Small intestine (tissue), 16 donors: ENCODE data around the gene FXYD7. TPM values are rescaled to one million over a fixed set of nuclear protein-coding genes. Genes with fewer than 3 reads are reported as not detected.

ENCODE experiments used
- DNase-seq, 2 donors: peaks; one replicate each; pipeline versions ENCODE4 v3.0.0 to v3.0.0-alpha.2; 2013
- FAIRE-seq: peaks from 2 replicates; lab custom pipeline; 2012; peaks lifted over from hg19 to GRCh38; lab: Jason Lieb, UNC
- H3K27ac ChIP-seq, 3 donors: one replicate each; pipeline ENCODE4 v1.5.1; 2013; ENCODE audit warnings: low read length in 2 of 3, mild to moderate bottlenecking in 2 of 3, control low read depth in 1 of 3, inconsistent platforms in 1 of 3, low read depth in 1 of 3, moderate library complexity in 1 of 3
- H3K27me3 ChIP-seq, 3 donors: one replicate each; pipeline ENCODE4 v1.6.1; 2013; ENCODE audit warnings: low read length in 3 of 3, inconsistent platforms in 1 of 3; ENCODE audit not compliant: control insufficient read depth in 3 of 3, insufficient read depth in 3 of 3
- H3K36me3 ChIP-seq, 3 donors: one replicate each; pipeline ENCODE4 v1.6.1; 2013; ENCODE audit warnings: low read length in 3 of 3, inconsistent platforms in 1 of 3, low read depth in 1 of 3, mild to moderate bottlenecking in 1 of 3, moderate library complexity in 1 of 3; ENCODE audit not compliant: control insufficient read depth in 3 of 3, insufficient read depth in 2 of 3
- H3K4me1 ChIP-seq, 3 donors: one replicate each; pipeline ENCODE4 v1.6.1; 2013; ENCODE audit warnings: low read length in 2 of 3, inconsistent platforms in 1 of 3, low read depth in 1 of 3, mild to moderate bottlenecking in 1 of 3, moderate library complexity in 1 of 3; ENCODE audit not compliant: control insufficient read depth in 3 of 3, insufficient read depth in 2 of 3
- H3K4me3 ChIP-seq, 3 donors: one replicate each; pipeline ENCODE4 v1.5.1; 2013; ENCODE audit warnings: low read length in 3 of 3, control low read depth in 1 of 3, inconsistent platforms in 1 of 3, low read depth in 1 of 3, mild to moderate bottlenecking in 1 of 3, moderate library complexity in 1 of 3
- H3K9me3 ChIP-seq, 2 donors: one replicate each; pipeline ENCODE4 v1.6.1; 2013; ENCODE audit warnings: low read depth in 1 of 2, low read length in 1 of 2; ENCODE audit not compliant: control insufficient read depth in 2 of 2, insufficient read depth in 1 of 2
- WGBS, 3 donors: extraction: QIAGEN DNeasy Blood & Tissue Kit; methylation state at CpG; one replicate each; pipeline ENCODE4 v1.1.7; 2013; 5-methylcytosine and 5-hydroxymethylcytosine counted together
- long read RNA-seq, 10 donors: transcript quantifications; one replicate each; lab custom pipeline, GENCODE V29; 2026
- polyA plus RNA-seq, 4 donors: library from polyadenylated mRNA; stranded (reverse) in 3 of 4; unstranded in 1 of 4; fragments of 200-250 nt in 3 of 4; fragments of 120-200 nt in 1 of 4; gene quantifications; one replicate each; pipeline versions ENCODE4 v1.2.1 to v1.2.3, GENCODE V29; 2013
- donor health status: healthy with polysubstance abuse.
- donor health status: control.
- donor health status: control.
- donor health status: Bipolar disorder and iron deficiency.
- donor health status: healthy.

Gene FXYD7
- under 1 TPM in 2 of 4 donors, not detected in 2; 0.24 to 0.38 TPM for polyA plus RNA-seq
- long read RNA-seq, donor 1, partial matches to known transcripts, result 0 of 3 reads
- long read RNA-seq, donor 1, other reads (novel, unspliced or antisense), result 0 of 3 reads
- long read RNA-seq, donor 2, partial matches to known transcripts, result 0 of 2 reads
- long read RNA-seq, donor 2, other reads (novel, unspliced or antisense), result 0 of 2 reads
- long read RNA-seq, donor 3, partial matches to known transcripts, result 0 of 3 reads
- long read RNA-seq, donor 3, other reads (novel, unspliced or antisense), result 0 of 3 reads
- long read RNA-seq, donor 4, result 0 reads
- long read RNA-seq, donor 5, result 0 reads
- long read RNA-seq, donor 6, partial matches to known transcripts, result 0 of 1 reads
- long read RNA-seq, donor 6, other reads (novel, unspliced or antisense), result 0 of 1 reads
- long read RNA-seq, donor 7, result 0 reads
- long read RNA-seq, donor 8, result 0 reads
- long read RNA-seq, donor 9, result 0 reads
- long read RNA-seq, donor 10, transcript FXYD7-201 (6 exons, 712 nt), result major isoform, 6 of 6 reads
- long read RNA-seq, donor 10, partial matches to known transcripts, result 0 of 6 reads
- long read RNA-seq, donor 10, other reads (novel, unspliced or antisense), result 0 of 6 reads

- Histone ChIP-seq H3K4me1 (peaks cover 0 to 43% (median 5%) of the 10 kb centered on the region in 3 donors), H3K4me3 (peak within 1 kb of the TSS in 1 of 3 donors; percentile 14), H3K27ac (no peak within 1 kb of the TSS), H3K9me3 (no peaks in the 10 kb centered on the region), H3K36me3 (no peaks in the 10 kb centered on the region), H3K27me3 (peaks cover 0 to 49% (median 0%) of the 10 kb centered on the region in 3 donors)
- 5 to 11% (median 11%) methylated on average over 19 to 31 of the region's 31 CpGs for WGBS, 3 donors
- FAIRE-seq, result no peak
- no peak for DNase-seq
Observed at GRCh38 chr19:35143231-35143715, at the start of gene FXYD7. Gene FXYD7, plus strand, starts transcription at chr19:35143255. Its CDS starts 79 bp downstream, at chr19:35143334.

- Histone ChIP-seq H3K27ac (no peak overlapping the region), H3K4me1 (peaks cover 0 to 21% (median 0%) of the 10 kb centered on the region in 3 donors), H3K27me3 (peaks cover 0 to 3% (median 0%) of the 10 kb centered on the region in 3 donors), H3K4me3 (no peak overlapping the region), H3K36me3 (no peaks in the 10 kb centered on the region), H3K9me3 (no peaks in the 10 kb centered on the region)
- WGBS, 3 donors, result 88 to 92% (median 90%) methylated on average over 5 of the region's 5 CpGs
- no peak for FAIRE-seq
- DNase-seq, result no peak
Observed at GRCh38 chr19:35093430-35093829, 49.6 kb upstream of the FXYD7 start.

GRCh38 chr19:35093941-35094647 lies 49.0 kb upstream of the FXYD7 start:
- DNase-seq (no peak), FAIRE-seq (no peak)
- Histone ChIP-seq H3K36me3 (no peaks in the 10 kb centered on the region), H3K27ac (no peak overlapping the region), H3K9me3 (no peaks in the 10 kb centered on the region), H3K4me3 (no peak overlapping the region), H3K4me1 (peaks cover 0 to 17% (median 0%) of the 10 kb centered on the region in 3 donors), H3K27me3 (peaks cover 0 to 3% (median 0%) of the 10 kb centered on the region in 3 donors)
- WGBS, 3 donors, result 82 to 86% (median 84%) methylated on average over 11 of the region's 11 CpGs

- peaks cover 0 to 17% (median 0%) of the 10 kb centered on the region in 3 donors for H3K4me1 ChIP-seq
- WGBS, 3 donors, result 75 to 81% (median 80%) methylated on average over 4 of the region's 4 CpGs
- H3K9me3 ChIP-seq, result no peaks in the 10 kb centered on the region
- FAIRE-seq (no peak), DNase-seq (peak in 1 of 2 donors; percentile 52)
- H3K27me3 ChIP-seq, result peaks cover 0 to 3% (median 0%) of the 10 kb centered on the region in 3 donors
- no peaks in the 10 kb centered on the region for H3K36me3 ChIP-seq
- no peak overlapping the region for H3K27ac ChIP-seq
- no peak overlapping the region for H3K4me3 ChIP-seq
Observed at GRCh38 chr19:35094656-35095055, 48.4 kb upstream of the FXYD7 start.

GRCh38 chr19:35095667-35096368 lies 47.2 kb upstream of the FXYD7 start:
- peak in 1 of 2 donors; percentile 37 for DNase-seq

GRCh38 chr19:35098413-35099049 lies 44.5 kb upstream of the FXYD7 start:
- FAIRE-seq, result no peak

More at GRCh38 chr19:35095667-35096368, 47.2 kb upstream of the FXYD7 start:
- H3K27me3 ChIP-seq, result no peaks in the 10 kb centered on the region
- H3K27ac ChIP-seq, result no peak overlapping the region
- WGBS, 3 donors, result 68 to 74% (median 69%) methylated on average over 8 of the region's 8 CpGs
- H3K4me1 ChIP-seq, result peaks cover 0 to 14% (median 0%) of the 10 kb centered on the region in 3 donors
- no peaks in the 10 kb centered on the region for H3K36me3 ChIP-seq
- no peak overlapping the region for H3K4me3 ChIP-seq
- no peaks in the 10 kb centered on the region for H3K9me3 ChIP-seq
- FAIRE-seq, result no peak

GRCh38 chr19:35099155-35099896 lies 43.7 kb upstream of the FXYD7 start:
- no peaks in the 10 kb centered on the region for H3K27me3 ChIP-seq

More at GRCh38 chr19:35098413-35099049, 44.5 kb upstream of the FXYD7 start:
- Histone ChIP-seq H3K4me1 (peaks cover 0 to 7% (median 0%) of the 10 kb centered on the region in 3 donors), H3K27me3 (no peaks in the 10 kb centered on the region), H3K4me3 (no peak overlapping the region), H3K27ac (no peak overlapping the region), H3K36me3 (no peaks in the 10 kb centered on the region), H3K9me3 (no peaks in the 10 kb centered on the region)
- no peak for DNase-seq
- WGBS, 3 donors, result 70 to 84% (median 72%) methylated on average over 26 to 29 of the region's 29 CpGs

More at GRCh38 chr19:35099155-35099896, 43.7 kb upstream of the FXYD7 start:
- Histone ChIP-seq H3K36me3 (no peaks in the 10 kb centered on the region), H3K27ac (no peak overlapping the region), H3K4me1 (peaks cover 0 to 7% (median 0%) of the 10 kb centered on the region in 3 donors), H3K4me3 (no peak overlapping the region), H3K9me3 (no peaks in the 10 kb centered on the region)
- 66 to 78% (median 70%) methylated on average over 21 of the region's 21 CpGs for WGBS, 3 donors
- DNase-seq (peak in 1 of 2 donors; percentile 22), FAIRE-seq (no peak)
